ENCODE data around the gene BIN1.

BIN1 gene

GRCh38 chr2:127025359-127026166, 81.4 kb downstream of the BIN1 start:
- Histone ChIP-seq H3K27me3 (replicated peaks in 2 of 5; ENCODE audit: control insufficient read depth in 4 of 5, insufficient read depth in 5 of 5, low read length in 4 of 5) (peaks cover 0 to 11% (median 4%) of the 10 kb centered on the region in 5 experiments), H3K4me3 (ENCODE audit: control insufficient read depth in 1 of 7, extremely low read depth in 1 of 7, insufficient read depth in 4 of 7, low read depth in 2 of 7, low read length in 6 of 7) (peak overlapping the region in 6 of 7 experiments; percentile 4 to 71 (median 67)), H3K4me1 (ENCODE audit: control extremely low read depth in 1 of 4, control insufficient read depth in 4 of 4, insufficient read depth in 4 of 4, low read length in 3 of 4) (peaks cover 5 to 16% (median 14%) of the 10 kb centered on the region in 4 experiments), H3K9me3 (ENCODE audit: control extremely low read depth in 1 of 5, control insufficient read depth in 4 of 5, insufficient read depth in 2 of 5, low read depth in 1 of 5, low read length in 4 of 5) (peaks cover 0 to 4% (median 0%) of the 10 kb centered on the region in 5 experiments), H3K27ac (ENCODE audit: insufficient read depth in 1 of 2, low read depth in 1 of 2, low read length in 2 of 2, poor library complexity in 1 of 2, severe bottlenecking in 2 of 2) (no peak overlapping the region), H3K36me3 (ENCODE audit: control insufficient read depth in 4 of 4, insufficient read depth in 4 of 4, low read length in 3 of 4) (no peaks in the 10 kb centered on the region)
- under 1% methylated on average over 29 of the region's 39 CpGs for WGBS (ENCODE audit: insufficient coverage)
- CTCF ChIA-PET: interaction anchor here (0.8 kb wide), 1 partner anchor 11 kb away, joined by 3 read pairs; no protein-coding TSS in a partner anchor
- POLR2A ChIA-PET: no interaction called here
- DNase-seq: peak; percentile 80 to 91 (median 88)

DNA sequence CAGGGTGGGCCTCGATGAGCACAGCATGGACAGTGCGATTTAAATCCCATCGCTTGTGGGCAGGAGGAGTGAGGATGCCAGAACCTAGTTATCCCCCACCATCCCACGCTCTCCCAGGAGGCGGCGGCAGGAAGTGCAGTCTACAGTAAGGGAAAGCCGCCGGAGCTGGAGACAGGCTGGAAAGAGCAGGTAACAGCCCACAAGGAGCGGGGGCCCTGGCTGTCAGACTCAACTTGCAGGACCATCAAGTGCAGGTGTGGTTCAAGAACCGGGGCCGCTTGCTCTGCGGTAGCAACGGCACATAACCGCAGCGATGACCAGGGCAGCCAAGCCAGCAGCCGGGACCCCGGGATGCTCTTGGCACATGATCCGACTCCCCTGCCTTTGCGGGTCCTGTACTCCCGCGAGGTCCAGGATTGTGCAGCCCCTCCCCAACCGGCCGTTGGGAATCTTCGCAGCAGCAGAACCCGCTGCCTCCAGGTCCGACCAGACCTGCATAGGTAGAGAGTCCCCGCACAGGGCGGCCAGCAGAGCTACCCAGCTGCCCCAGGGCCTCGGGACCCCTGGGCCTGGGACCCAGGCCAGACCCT, 82.1 kb downstream of the BIN1 start:
- POLR2A ChIA-PET: no interaction called here
- WGBS (ENCODE audit: insufficient coverage): 56% methylated on average over 22 of the region's 29 CpGs
- Histone ChIP-seq H3K27me3 (replicated peaks in 2 of 5; ENCODE audit: control insufficient read depth in 4 of 5, insufficient read depth in 5 of 5, low read length in 4 of 5) (peaks cover 0 to 11% (median 4%) of the 10 kb centered on the region in 5 experiments), H3K36me3 (ENCODE audit: control insufficient read depth in 4 of 4, insufficient read depth in 4 of 4, low read length in 3 of 4) (no peaks in the 10 kb centered on the region), H3K4me1 (ENCODE audit: control extremely low read depth in 1 of 4, control insufficient read depth in 4 of 4, insufficient read depth in 4 of 4, low read length in 3 of 4) (peaks cover 5 to 16% (median 14%) of the 10 kb centered on the region in 4 experiments), H3K4me3 (ENCODE audit: control insufficient read depth in 1 of 7, extremely low read depth in 1 of 7, insufficient read depth in 4 of 7, low read depth in 2 of 7, low read length in 6 of 7) (peak overlapping the region in 5 of 7 experiments; percentile 55 to 71 (median 68)), H3K27ac (ENCODE audit: insufficient read depth in 1 of 2, low read depth in 1 of 2, low read length in 2 of 2, poor library complexity in 1 of 2, severe bottlenecking in 2 of 2) (no peak overlapping the region), H3K9me3 (ENCODE audit: control extremely low read depth in 1 of 5, control insufficient read depth in 4 of 5, insufficient read depth in 2 of 5, low read depth in 1 of 5, low read length in 4 of 5) (peaks cover 0 to 4% (median 0%) of the 10 kb centered on the region in 5 experiments)
- CTCF ChIA-PET: no interaction called here
- DNase-seq: no peak

DNA sequence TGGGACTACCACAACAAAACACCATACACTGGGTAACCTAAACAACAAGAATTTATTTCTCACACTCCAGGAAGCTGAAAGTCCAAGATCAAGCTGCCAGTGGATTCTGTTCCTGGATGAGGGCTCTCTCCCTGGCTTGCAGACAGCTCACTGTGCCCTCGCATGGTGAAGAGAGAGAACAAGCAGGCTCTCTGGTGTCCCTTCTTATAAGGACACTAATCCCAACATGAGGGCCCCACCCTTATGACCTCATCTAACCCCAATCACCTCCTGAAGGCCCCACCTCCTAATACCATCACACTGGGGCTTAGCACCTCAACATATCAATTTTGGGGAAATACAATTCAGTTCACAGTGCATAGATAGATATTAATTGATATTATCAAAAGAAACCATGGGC, 83.5 kb downstream of the BIN1 start:
- ChIA-PET CTCF (interaction anchor here (1.0 to 1.7 kb wide), 3 partner anchors 10 to 229 kb away, joined by 3 to 4 read pairs (median 4); no protein-coding TSS in a partner anchor), POLR2A (no interaction called here)
- no peak for DNase-seq
- Histone ChIP-seq H3K9me3 (ENCODE audit: control extremely low read depth in 1 of 5, control insufficient read depth in 4 of 5, insufficient read depth in 2 of 5, low read depth in 1 of 5, low read length in 4 of 5) (peaks cover 0 to 4% (median 0%) of the 10 kb centered on the region in 5 experiments), H3K4me1 (ENCODE audit: control extremely low read depth in 1 of 4, control insufficient read depth in 4 of 4, insufficient read depth in 4 of 4, low read length in 3 of 4) (peaks cover 5 to 16% (median 14%) of the 10 kb centered on the region in 4 experiments), H3K27ac (ENCODE audit: insufficient read depth in 1 of 2, low read depth in 1 of 2, low read length in 2 of 2, poor library complexity in 1 of 2, severe bottlenecking in 2 of 2) (no peak overlapping the region), H3K36me3 (ENCODE audit: control insufficient read depth in 4 of 4, insufficient read depth in 4 of 4, low read length in 3 of 4) (no peaks in the 10 kb centered on the region), H3K4me3 (ENCODE audit: control insufficient read depth in 1 of 7, extremely low read depth in 1 of 7, insufficient read depth in 4 of 7, low read depth in 2 of 7, low read length in 6 of 7) (no peak overlapping the region), H3K27me3 (replicated peaks in 2 of 5; ENCODE audit: control insufficient read depth in 4 of 5, insufficient read depth in 5 of 5, low read length in 4 of 5) (peaks cover 0 to 11% (median 4%) of the 10 kb centered on the region in 5 experiments)
- 100% methylated on average over 1 of the region's 1 CpG for WGBS (ENCODE audit: insufficient coverage)

DNA sequence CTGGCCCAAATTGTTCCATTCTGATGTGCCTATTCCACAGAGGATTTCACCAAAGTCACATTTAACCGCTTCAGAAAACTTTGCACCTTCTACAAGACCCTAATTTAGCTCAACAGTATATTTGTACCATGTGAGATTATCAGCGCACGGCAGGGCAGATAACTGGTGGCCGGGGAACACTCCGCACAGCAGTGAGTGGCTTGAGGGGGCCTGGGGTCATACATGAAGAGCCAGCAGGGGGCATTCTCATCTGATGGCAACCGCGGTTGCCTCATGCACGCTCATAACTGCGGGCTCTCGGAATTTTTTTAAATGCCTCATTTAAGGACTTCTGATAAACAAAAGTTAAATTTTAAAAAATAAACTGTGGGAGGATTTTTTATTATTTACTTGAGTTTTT, 84.1 kb downstream of the BIN1 start:
- 100% methylated on average over 3 of the region's 10 CpGs for WGBS (ENCODE audit: insufficient coverage)
- peaks cover 5 to 16% (median 14%) of the 10 kb centered on the region in 4 experiments for H3K4me1 ChIP-seq (ENCODE audit: control extremely low read depth in 1 of 4, control insufficient read depth in 4 of 4, insufficient read depth in 4 of 4, low read length in 3 of 4)
- DNase-seq: no peak
- no peak overlapping the region for H3K4me3 ChIP-seq (ENCODE audit: control insufficient read depth in 1 of 7, extremely low read depth in 1 of 7, insufficient read depth in 4 of 7, low read depth in 2 of 7, low read length in 6 of 7)
- H3K36me3 ChIP-seq (ENCODE audit: control insufficient read depth in 4 of 4, insufficient read depth in 4 of 4, low read length in 3 of 4): no peaks in the 10 kb centered on the region
- H3K9me3 ChIP-seq (ENCODE audit: control extremely low read depth in 1 of 5, control insufficient read depth in 4 of 5, insufficient read depth in 2 of 5, low read depth in 1 of 5, low read length in 4 of 5): peaks cover 0 to 4% (median 0%) of the 10 kb centered on the region in 5 experiments
- H3K27me3 ChIP-seq (replicated peaks in 2 of 5; ENCODE audit: control insufficient read depth in 4 of 5, insufficient read depth in 5 of 5, low read length in 4 of 5): peaks cover 0 to 11% (median 4%) of the 10 kb centered on the region in 5 experiments
- no peak overlapping the region for H3K27ac ChIP-seq (ENCODE audit: insufficient read depth in 1 of 2, low read depth in 1 of 2, low read length in 2 of 2, poor library complexity in 1 of 2, severe bottlenecking in 2 of 2)
- POLR2A ChIA-PET: no interaction called here
- CTCF ChIA-PET: interaction anchor here (1.0 to 1.7 kb wide), 3 partner anchors 10 to 228 kb away, joined by 3 to 4 read pairs (median 4); no protein-coding TSS in a partner anchor

DNA sequence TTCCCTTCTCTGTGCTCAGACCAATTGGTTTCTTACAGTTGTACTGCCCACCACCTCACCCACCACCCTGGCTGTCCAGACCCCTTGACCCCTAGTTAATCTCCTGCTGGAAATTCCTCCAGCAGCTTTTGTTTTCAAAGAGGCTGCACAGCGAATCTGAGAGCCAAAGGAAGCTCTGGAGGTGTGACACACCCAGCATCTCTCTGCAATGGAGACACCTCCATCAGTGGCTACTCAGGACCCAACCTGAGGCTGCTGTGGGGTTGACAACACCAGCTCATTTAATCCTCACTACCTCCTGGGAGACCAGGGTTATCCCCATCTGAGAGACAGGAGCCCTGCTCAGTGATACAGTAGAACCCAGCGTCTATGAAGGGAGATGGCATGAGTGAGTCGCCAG, 86.4 kb downstream of the BIN1 start:
- no peak for DNase-seq
- H3K4me3 ChIP-seq (ENCODE audit: control insufficient read depth in 1 of 7, extremely low read depth in 1 of 7, insufficient read depth in 4 of 7, low read depth in 2 of 7, low read length in 6 of 7): no peak overlapping the region
- H3K27ac ChIP-seq (ENCODE audit: insufficient read depth in 1 of 2, low read depth in 1 of 2, low read length in 2 of 2, poor library complexity in 1 of 2, severe bottlenecking in 2 of 2): no peak overlapping the region
- no peaks in the 10 kb centered on the region for H3K36me3 ChIP-seq (ENCODE audit: control insufficient read depth in 4 of 4, insufficient read depth in 4 of 4, low read length in 3 of 4)
- peaks cover 0 to 10% (median 2%) of the 10 kb centered on the region in 5 experiments for H3K27me3 ChIP-seq (replicated peaks in 2 of 5; ENCODE audit: control insufficient read depth in 4 of 5, insufficient read depth in 5 of 5, low read length in 4 of 5)
- WGBS (ENCODE audit: insufficient coverage): 100% methylated on average over 3 of the region's 3 CpGs
- ChIA-PET POLR2A (no interaction called here), CTCF (interaction anchor here (1.6 to 1.9 kb wide), 2 partner anchors 16 to 44 kb away, joined by 3 to 5 read pairs; no protein-coding TSS in a partner anchor)
- H3K9me3 ChIP-seq (ENCODE audit: control extremely low read depth in 1 of 5, control insufficient read depth in 4 of 5, insufficient read depth in 2 of 5, low read depth in 1 of 5, low read length in 4 of 5): peaks cover 0 to 4% (median 0%) of the 10 kb centered on the region in 5 experiments
- H3K4me1 ChIP-seq (ENCODE audit: control extremely low read depth in 1 of 4, control insufficient read depth in 4 of 4, insufficient read depth in 4 of 4, low read length in 3 of 4): peaks cover 0 to 8% (median 6%) of the 10 kb centered on the region in 4 experiments

GRCh38 chr2:127017548-127017947, 89.4 kb downstream of the BIN1 start:
- DNase-seq: no peak
- H3K4me3 ChIP-seq (ENCODE audit: control insufficient read depth in 1 of 7, extremely low read depth in 1 of 7, insufficient read depth in 4 of 7, low read depth in 2 of 7, low read length in 6 of 7): no peak overlapping the region
- CTCF ChIA-PET: interaction anchor here (0.6 to 1.7 kb wide), 2 partner anchors 9 to 12 kb away, joined by 4 read pairs; no protein-coding TSS in a partner anchor
- 100% methylated on average over 4 of the region's 5 CpGs for WGBS (ENCODE audit: insufficient coverage)
- no peaks in the 10 kb centered on the region for H3K4me1 ChIP-seq (ENCODE audit: control extremely low read depth in 1 of 4, control insufficient read depth in 4 of 4, insufficient read depth in 4 of 4, low read length in 3 of 4)
- H3K36me3 ChIP-seq (ENCODE audit: control insufficient read depth in 4 of 4, insufficient read depth in 4 of 4, low read length in 3 of 4): no peaks in the 10 kb centered on the region
- no peaks in the 10 kb centered on the region for H3K9me3 ChIP-seq (ENCODE audit: control extremely low read depth in 1 of 5, control insufficient read depth in 4 of 5, insufficient read depth in 2 of 5, low read depth in 1 of 5, low read length in 4 of 5)
- H3K27ac ChIP-seq (ENCODE audit: insufficient read depth in 1 of 2, low read depth in 1 of 2, low read length in 2 of 2, poor library complexity in 1 of 2, severe bottlenecking in 2 of 2): no peak overlapping the region
- peaks cover 0 to 2% (median 0%) of the 10 kb centered on the region in 5 experiments for H3K27me3 ChIP-seq (replicated peaks in 2 of 5; ENCODE audit: control insufficient read depth in 4 of 5, insufficient read depth in 5 of 5, low read length in 4 of 5)
- POLR2A ChIA-PET: no interaction called here

All from common myeloid progenitor, CD34-positive (primary cell).